ENCODE results near the gene ST7.

ST7 gene

GRCh38 chr7:117132321-117133120 lies 179.2 kb downstream of the ST7 start:
- no peak for DNase-seq (ENCODE audit: low spot score)

- no peak for DNase-seq (ENCODE audit: low spot score)
These were observed 179.8 kb downstream of the ST7 start for GRCh38 chr7:117133125-117133524.

GRCh38 chr7:117134411-117134810 lies 181.1 kb downstream of the ST7 start:
- no peak for DNase-seq (ENCODE audit: low spot score)

GRCh38 chr7:117134889-117135552 lies 181.7 kb downstream of the ST7 start:
- no peak for DNase-seq (ENCODE audit: low spot score)

- no peak for DNase-seq (ENCODE audit: low spot score)
These were observed 182.2 kb downstream of the ST7 start for GRCh38 chr7:117135553-117135891.

GRCh38 chr7:117137868-117138267 lies 184.6 kb downstream of the ST7 start:
- DNase-seq (ENCODE audit: low spot score), result no peak

GRCh38 chr7:117138495-117138894 lies 185.2 kb downstream of the ST7 start:
- DNase-seq (ENCODE audit: low spot score), result no peak

GRCh38 chr7:117138981-117139380 lies 185.7 kb downstream of the ST7 start:
- no peak for DNase-seq (ENCODE audit: low spot score)

- no peak for DNase-seq (ENCODE audit: low spot score)
These were observed 186.2 kb downstream of the ST7 start for GRCh38 chr7:117139397-117139984.

GRCh38 chr7:117140921-117141320 lies 187.6 kb downstream of the ST7 start:
- no peak for DNase-seq (ENCODE audit: low spot score)

GRCh38 chr7:117143066-117143465 lies 189.8 kb downstream of the ST7 start:
- DNase-seq (ENCODE audit: low spot score), result no peak

- DNase-seq (ENCODE audit: low spot score), result no peak
These were observed 190.3 kb downstream of the ST7 start for GRCh38 chr7:117143580-117143979.

- no peak for DNase-seq (ENCODE audit: low spot score)
These were observed 192.0 kb downstream of the ST7 start for GRCh38 chr7:117145333-117145732.

GRCh38 chr7:117146059-117146458 lies 192.8 kb downstream of the ST7 start:
- DNase-seq (ENCODE audit: low spot score), result no peak

- DNase-seq (ENCODE audit: low spot score), result no peak
These were observed 193.2 kb downstream of the ST7 start for GRCh38 chr7:117146511-117146910.

GRCh38 chr7:117148971-117149370 lies 195.7 kb downstream of the ST7 start:
- no peak for DNase-seq (ENCODE audit: low spot score)

GRCh38 chr7:117149692-117150091 lies 196.4 kb downstream of the ST7 start:
- DNase-seq (ENCODE audit: low spot score), result no peak

GRCh38 chr7:117152213-117153007 lies 199.1 kb downstream of the ST7 start:
- no peak for DNase-seq (ENCODE audit: low spot score)

GRCh38 chr7:117153016-117153545 lies 199.8 kb downstream of the ST7 start:
- no peak for DNase-seq (ENCODE audit: low spot score)

GRCh38 chr7:117154721-117155120 lies 201.4 kb downstream of the ST7 start:
- DNase-seq (ENCODE audit: low spot score), result no peak

GRCh38 chr7:117155694-117156093 lies 202.4 kb downstream of the ST7 start:
- DNase-seq (ENCODE audit: low spot score), result no peak
